GM21360 (cell line): ENCODE measurements around the gene RAB3B.

ENCODE experiments used
- ATAC-seq: cut with Tn5 transposase; IDR thresholded peaks from one replicate; pipeline ENCODE4 v1.9.1; 2021; ENCODE audit warnings: mild to moderate bottlenecking, moderate library complexity; ENCODE audit not compliant: unreplicated experiment

Gene RAB3B

GRCh38 chr1:51957618-51958017, 32.9 kb downstream of the RAB3B start:
- ATAC-seq, result no peak

GRCh38 chr1:51956528-51957509, 33.7 kb downstream of the RAB3B start:
- ATAC-seq, result no peak

GRCh38 chr1:51955797-51956527, 34.5 kb downstream of the RAB3B start:
- no peak for ATAC-seq

GRCh38 chr1:51954783-51955182, 35.7 kb downstream of the RAB3B start:
- no peak for ATAC-seq

GRCh38 chr1:51953079-51953478, 37.4 kb downstream of the RAB3B start:
- no peak for ATAC-seq

GRCh38 chr1:51952638-51953037, 37.9 kb downstream of the RAB3B start:
- ATAC-seq, result no peak

- ATAC-seq, result no peak
These were observed 39.8 kb downstream of the RAB3B start for GRCh38 chr1:51950701-51951100.

- ATAC-seq, result no peak
These were observed 41.3 kb downstream of the RAB3B start for GRCh38 chr1:51949014-51949702.

GRCh38 chr1:51948491-51948915, 42.0 kb downstream of the RAB3B start:
- ATAC-seq, result no peak

- ATAC-seq, result no peak
These were observed 44.2 kb downstream of the RAB3B start for GRCh38 chr1:51946300-51946699.

GRCh38 chr1:51945591-51945990, 44.9 kb downstream of the RAB3B start:
- ATAC-seq, result no peak

GRCh38 chr1:51942281-51942680, 48.2 kb downstream of the RAB3B start:
- ATAC-seq, result no peak

- no peak for ATAC-seq
These were observed 49.0 kb downstream of the RAB3B start for GRCh38 chr1:51941528-51941927.

- ATAC-seq, result no peak
These were observed 53.4 kb downstream of the RAB3B start for GRCh38 chr1:51937112-51937511.

GRCh38 chr1:51936531-51936930, 54.0 kb downstream of the RAB3B start:
- no peak for ATAC-seq

GRCh38 chr1:51933344-51933743, 57.2 kb downstream of the RAB3B start:
- ATAC-seq, result no peak

- ATAC-seq, result no peak
These were observed 60.2 kb downstream of the RAB3B start for GRCh38 chr1:51930329-51930728.

- ATAC-seq, result no peak
These were observed 61.6 kb downstream of the RAB3B start for GRCh38 chr1:51928896-51929295.

GRCh38 chr1:51927029-51927428, 63.5 kb downstream of the RAB3B start:
- ATAC-seq, result no peak

- ATAC-seq, result no peak
These were observed 64.2 kb downstream of the RAB3B start for GRCh38 chr1:51926171-51926812.

- ATAC-seq, result no peak
These were observed 66.0 kb downstream of the RAB3B start for GRCh38 chr1:51924455-51924854.
